ENCODE measurements around the gene TMPRSS15. TPM values are rescaled to one million over a fixed set of nuclear protein-coding genes. Genes with fewer than 3 reads are reported as not detected.

Gene TMPRSS15
- total RNA-seq, 1 experiment from 2014 or later: not detected

GRCh38 chr21:18349468-18349867, 54.1 kb downstream of the TMPRSS15 start:
- DNase-seq (ENCODE audit: low read depth, low spot score): no peak
- no peak for ATAC-seq
- Histone ChIP-seq H3K36me3 (ENCODE audit: control insufficient read depth in 1 of 2, insufficient read depth in 2 of 2, low read length in 2 of 2) (no peaks in the 10 kb centered on the region), H3K79me2 (ENCODE audit: insufficient read depth, low read length) (no peaks in the 10 kb centered on the region), H3K9me2 (ENCODE audit: insufficient read depth) (no peaks in the 10 kb centered on the region), H3K4me2 (ENCODE audit: low read length) (no peak overlapping the region), H3K4me1 (ENCODE audit: control insufficient read depth in 1 of 2, insufficient read depth in 2 of 2, low read length in 2 of 2) (no peaks in the 10 kb centered on the region), H2AFZ (ENCODE audit: low read depth, low read length, poor library complexity, severe bottlenecking) (no peak overlapping the region), H3K27me3 (ENCODE audit: insufficient read depth, low read length) (no peaks in the 10 kb centered on the region), H3K27ac (ENCODE audit: low read depth, low read length) (no peak overlapping the region), H3K9me3 (ENCODE audit: control insufficient read depth in 1 of 2, insufficient read depth in 1 of 2, low read depth in 1 of 2, low read length in 2 of 2) (peaks cover 7 to 27% of the 10 kb centered on the region in 2 experiments; a peak in 3 of 4 replicates), H3K4me3 (replicated peaks in 1 of 2; ENCODE audit: low read depth in 1 of 2, low read length in 2 of 2) (no peak overlapping the region), H4K20me1 (ENCODE audit: insufficient read depth) (no peaks in the 10 kb centered on the region), H3K9ac (ENCODE audit: low read length) (no peak overlapping the region)
- ChIA-PET RAD21 (ENCODE audit: low non-redundant PET in 1 of 2, low total read pairs in 2 of 2, uncharacterized antibody in 2 of 2, unreplicated experiment in 2 of 2) (no interaction called here), CTCF (no interaction called here), POLR2A (no interaction called here)
- intact Hi-C loops (cut with micrococcal nuclease): no loop called here
- no peak for TF ChIP-seq RAD21 (IDR thresholded peaks at IDR 0.05; ENCODE audit: low read depth)
- no peak for TF ChIP-seq EZH2 (IDR thresholded peaks at IDR 0.05)
- TF ChIP-seq ATF3 (IDR thresholded peaks at IDR 0.05): no peak
- no peak for TF ChIP-seq CTCF (IDR thresholded peaks at IDR 0.05 in 2 of 3, conservative IDR thresholded peaks at IDR 0.05 in 1 of 3; ENCODE audit: borderline replicate concordance in 1 of 3, insufficient read depth in 1 of 3, low read depth in 2 of 3, low read length in 2 of 3)
- TF ChIP-seq ZFX (IDR thresholded peaks at IDR 0.05): no peak
- no peak for TF ChIP-seq ELF1 (IDR thresholded peaks at IDR 0.05; ENCODE audit: borderline replicate concordance, low read depth)
- no peak for TF ChIP-seq CEBPB (IDR thresholded peaks at IDR 0.05; ENCODE audit: low read depth)
- TF ChIP-seq SIN3A (IDR thresholded peaks at IDR 0.05; ENCODE audit: low read depth): no peak
- no peak for TF ChIP-seq MAX (IDR thresholded peaks at IDR 0.05)
- no peak for TF ChIP-seq POLR2AphosphoS5 (IDR thresholded peaks at IDR 0.05; ENCODE audit: low read depth, low read length)
- TF ChIP-seq ZBTB33 (IDR thresholded peaks at IDR 0.05; ENCODE audit: extremely low read depth, insufficient replicate concordance, low read length): no peak
- TF ChIP-seq TCF7L2 (IDR thresholded peaks at IDR 0.05; ENCODE audit: borderline replicate concordance, extremely low read depth, insufficient read depth, insufficient read length): no peak
- TF ChIP-seq ZNF274 (IDR thresholded peaks at IDR 0.05; ENCODE audit: low read depth, low read length): no peak
- no peak for TF ChIP-seq EGR1 (IDR thresholded peaks at IDR 0.05; ENCODE audit: low read depth)
- TF ChIP-seq REST (IDR thresholded peaks at IDR 0.05; ENCODE audit: low read depth): no peak
- TF ChIP-seq FOSL1 (IDR thresholded peaks at IDR 0.05; ENCODE audit: low read depth): no peak
- no peak for TF ChIP-seq JUND (IDR thresholded peaks at IDR 0.05)
- no peak for TF ChIP-seq SRF (IDR thresholded peaks at IDR 0.05; ENCODE audit: low read depth)
- TF ChIP-seq POLR2A (IDR thresholded peaks at IDR 0.05; ENCODE audit: borderline replicate concordance, extremely low read depth, insufficient read depth, insufficient read length): no peak
- no TSS peak for BruUV-seq (replicated peaks)

Data from HCT116 (cell line).